NT2/D1 (cell line): ENCODE results near the gene ADAMTS13.

Experiments used
- SUZ12 ChIP-seq: IDR thresholded peaks from 2 replicates; pipeline ENCODE4 v1.6.1; 2011; ENCODE audit not compliant: insufficient read length, insufficient read depth; ENCODE audit errors: extremely low read depth
- ZNF274 ChIP-seq: IDR thresholded peaks from 2 replicates; pipeline ENCODE4 v1.6.1; 2011; ENCODE audit warnings: mild to moderate bottlenecking, low read depth, low read length

GRCh38 chr9:133485531-133486260, 63.5 kb downstream of the ADAMTS13 start:
- no peak for TF ChIP-seq ZNF274
- TF ChIP-seq SUZ12: no peak
